ENCODE results near the gene OTOR. TPM values are rescaled to one million over a fixed set of nuclear protein-coding genes. Genes with fewer than 3 reads are reported as not detected.
A peak's percentile ranks its signal among the peaks of the same experiment; 100 is the strongest.

The OTOR gene, protein sequence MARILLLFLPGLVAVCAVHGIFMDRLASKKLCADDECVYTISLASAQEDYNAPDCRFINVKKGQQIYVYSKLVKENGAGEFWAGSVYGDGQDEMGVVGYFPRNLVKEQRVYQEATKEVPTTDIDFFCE
- total RNA-seq = not detected

DNA sequence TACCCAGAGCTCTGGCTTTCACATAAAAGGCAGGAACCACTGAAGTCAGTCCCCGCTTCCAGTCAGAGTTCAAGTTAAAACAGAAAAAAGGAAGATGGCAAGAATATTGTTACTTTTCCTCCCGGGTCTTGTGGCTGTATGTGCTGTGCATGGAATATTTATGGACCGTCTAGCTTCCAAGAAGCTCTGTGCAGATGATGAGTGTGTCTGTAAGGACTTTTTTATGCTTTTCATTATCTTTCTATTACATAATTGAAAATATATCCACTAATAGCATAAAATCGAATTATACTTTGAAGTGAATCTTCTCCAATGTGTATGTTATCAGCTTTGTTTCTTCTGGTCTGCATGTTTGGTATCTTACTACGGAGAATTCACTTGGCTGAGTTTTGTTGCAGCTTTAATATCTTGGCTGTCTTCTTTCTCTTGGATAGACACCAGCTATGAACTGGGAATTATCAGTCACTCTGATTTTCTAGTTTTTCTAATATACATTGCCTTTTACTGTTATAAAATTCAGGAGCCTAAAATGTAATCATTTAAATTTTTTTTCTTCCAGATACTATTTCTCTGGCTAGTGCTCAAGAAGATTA is at the start of gene OTOR:
TSS of gene OTOR (plus strand) at position 51 of the 593 bp plus-strand sequence. CDS start at position 95, 44 bp downstream.
- Mint-ChIP-seq H3K9me3 (no peaks in the 10 kb centered on the region), H3K36me3 (no peaks in the 10 kb centered on the region), H3K27ac (no peak within 1 kb of the TSS)
- DNase-seq (ENCODE audit: low spot score in 2 of 2) (no peak), ATAC-seq (no peak)

DNA sequence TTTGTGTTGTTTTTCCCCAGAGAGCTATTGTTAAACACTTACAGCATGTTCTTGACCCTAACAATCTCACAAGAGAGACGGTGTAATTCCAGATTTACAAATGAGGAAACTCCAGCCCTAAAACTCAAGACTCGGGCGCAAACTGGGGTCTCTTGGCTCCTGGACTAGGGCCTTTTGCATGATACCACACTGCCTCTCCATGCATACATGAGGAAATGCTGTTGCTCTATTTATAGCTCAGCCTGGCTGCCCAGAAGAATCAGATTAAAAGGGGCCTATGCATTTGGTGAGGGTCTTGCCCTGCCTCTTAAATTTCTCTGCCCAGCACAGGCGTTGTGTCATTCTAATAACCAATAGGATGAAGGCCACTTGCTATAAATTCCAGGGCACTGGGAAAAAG is 48.9 kb upstream of the OTOR start:
- ATAC-seq (no peak), DNase-seq (ENCODE audit: low spot score in 2 of 2) (no peak)
- H3K27ac Mint-ChIP-seq = no peak overlapping the region
- no peaks in the 10 kb centered on the region for H3K9me3 Mint-ChIP-seq
- no peaks in the 10 kb centered on the region for H3K36me3 Mint-ChIP-seq

DNA sequence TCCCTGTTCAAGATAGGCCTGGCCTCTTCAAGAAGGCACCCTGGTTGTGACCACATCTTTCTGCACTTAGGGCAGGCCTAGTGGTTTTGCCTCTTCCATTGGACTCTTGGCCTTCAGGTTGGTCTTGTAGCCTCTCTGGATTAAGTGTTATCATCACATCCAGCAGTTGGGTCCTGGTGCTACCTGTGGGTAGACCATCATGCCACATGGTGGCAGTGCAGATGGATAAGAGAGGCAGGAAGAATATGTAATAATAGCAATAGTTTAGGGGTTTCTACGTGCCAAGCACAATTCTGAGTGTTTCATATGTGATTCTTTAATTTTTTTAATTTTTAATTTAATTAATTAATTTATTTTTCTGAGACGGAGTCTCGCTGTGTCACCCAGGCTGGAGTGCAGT is 46.9 kb upstream of the OTOR start:
- Mint-ChIP-seq H3K9me3 (peaks cover 0 to 9% of the 10 kb centered on the region in 2 donors), H3K27ac (no peak overlapping the region), H3K36me3 (peaks cover 6 to 7% of the 10 kb centered on the region in 2 donors)
- no peak for ATAC-seq
- DNase-seq (ENCODE audit: low spot score in 2 of 2) = no peak

DNA sequence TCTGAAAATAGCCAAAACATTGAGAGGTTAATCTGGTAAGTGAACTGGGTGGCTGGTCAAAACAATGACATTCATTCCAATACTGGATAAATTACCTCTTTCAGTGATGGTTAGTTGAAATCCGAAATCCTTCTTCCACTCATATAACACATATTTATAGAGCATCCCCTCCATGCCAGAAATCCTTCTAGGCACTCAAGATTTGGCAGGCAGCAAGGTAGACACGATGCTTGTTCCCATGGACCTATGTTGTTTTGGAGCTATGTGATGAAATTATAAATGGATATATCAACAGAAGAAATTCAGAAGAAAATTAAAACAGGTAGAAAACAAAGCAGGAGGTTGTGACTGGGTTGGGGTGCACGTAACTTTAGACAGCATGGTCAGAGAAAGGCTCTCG is 44.6 kb upstream of the OTOR start:
- Mint-ChIP-seq H3K36me3 (peaks cover 7 to 14% of the 10 kb centered on the region in 2 donors), H3K9me3 (peaks cover 0 to 17% of the 10 kb centered on the region in 2 donors), H3K27ac (no peak overlapping the region)
- ATAC-seq = no peak
- DNase-seq (ENCODE audit: low spot score in 2 of 2) = no peak

DNA sequence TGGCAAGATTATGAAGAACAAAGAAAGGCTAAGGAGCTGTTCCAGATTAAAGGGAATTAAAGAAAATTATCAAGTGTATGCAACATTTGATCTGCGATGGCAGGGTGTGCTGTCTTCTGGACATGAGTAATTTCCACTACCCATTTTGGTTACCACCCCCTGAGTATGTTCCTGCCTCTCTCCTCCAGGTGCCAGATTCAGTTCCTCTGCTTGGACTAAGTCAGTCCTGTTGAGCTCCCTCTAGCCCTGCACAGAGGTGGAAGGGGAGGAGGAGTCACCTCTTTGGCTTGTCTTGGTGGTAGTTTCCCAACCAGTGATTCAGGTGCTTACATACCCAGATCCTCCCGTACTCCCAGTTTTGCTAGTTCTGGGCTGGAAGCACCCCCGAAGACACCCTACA is 40.5 kb upstream of the OTOR start:
- ATAC-seq = peak; percentile 32 to 50
- H3K36me3 Mint-ChIP-seq = peaks cover 7 to 14% of the 10 kb centered on the region in 2 donors
- no peak overlapping the region for H3K27ac Mint-ChIP-seq
- no peak for DNase-seq (ENCODE audit: low spot score in 2 of 2)
- H3K9me3 Mint-ChIP-seq = peaks cover 0 to 17% of the 10 kb centered on the region in 2 donors

DNA sequence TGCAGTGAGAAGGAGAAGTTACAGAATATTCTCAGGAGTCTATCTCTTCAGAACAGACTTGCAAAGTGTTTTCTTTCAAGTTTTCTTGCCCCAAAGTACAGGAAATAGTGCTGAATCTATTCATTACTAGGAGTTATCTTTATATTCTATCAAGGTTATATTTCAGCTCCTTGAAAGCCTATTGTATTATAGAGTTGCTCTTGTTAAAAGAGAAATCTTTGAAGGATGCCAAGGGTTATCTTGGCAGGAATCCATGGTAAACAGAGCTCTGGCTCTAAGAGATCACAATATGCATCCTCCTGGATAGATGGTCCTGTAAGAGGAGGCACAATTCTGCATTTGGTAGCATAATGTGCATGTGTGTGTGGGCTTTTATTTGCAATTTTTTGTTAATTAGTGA is 39.6 kb upstream of the OTOR start:
- H3K36me3 Mint-ChIP-seq = peaks cover 7 to 14% of the 10 kb centered on the region in 2 donors
- no peak for ATAC-seq

DNA sequence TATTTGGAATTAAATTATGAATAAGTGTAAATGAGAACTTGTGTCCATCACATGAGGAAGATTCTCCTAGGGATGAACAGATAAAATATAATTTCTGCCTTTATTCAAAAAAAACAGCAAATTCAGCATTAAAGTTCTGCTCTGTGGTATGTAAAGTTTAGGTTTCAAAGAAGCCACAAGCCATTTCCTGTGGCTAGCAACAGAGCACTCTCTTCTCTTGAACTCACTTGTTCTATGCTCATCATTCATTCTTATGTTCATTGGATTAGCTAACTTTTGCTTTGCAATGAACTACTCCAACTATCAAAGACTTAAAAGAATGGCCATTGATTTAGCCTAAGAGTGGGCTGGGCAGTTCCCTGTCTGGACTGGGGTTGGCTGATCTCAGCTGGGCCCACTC is 39.1 kb upstream of the OTOR start:
- peak; percentile 75 to 81 for ATAC-seq
- H3K9me3 Mint-ChIP-seq = peaks cover 0 to 17% of the 10 kb centered on the region in 2 donors
- DNase-seq (ENCODE audit: low spot score in 2 of 2) = no peak
- no peak overlapping the region for H3K27ac Mint-ChIP-seq
- peaks cover 7 to 14% of the 10 kb centered on the region in 2 donors for H3K36me3 Mint-ChIP-seq

More for the DNA sequence above, 39.6 kb upstream of the OTOR start:
- H3K27ac Mint-ChIP-seq = no peak overlapping the region
- peaks cover 0 to 17% of the 10 kb centered on the region in 2 donors for H3K9me3 Mint-ChIP-seq
- DNase-seq (ENCODE audit: low spot score in 2 of 2) = no peak

DNA sequence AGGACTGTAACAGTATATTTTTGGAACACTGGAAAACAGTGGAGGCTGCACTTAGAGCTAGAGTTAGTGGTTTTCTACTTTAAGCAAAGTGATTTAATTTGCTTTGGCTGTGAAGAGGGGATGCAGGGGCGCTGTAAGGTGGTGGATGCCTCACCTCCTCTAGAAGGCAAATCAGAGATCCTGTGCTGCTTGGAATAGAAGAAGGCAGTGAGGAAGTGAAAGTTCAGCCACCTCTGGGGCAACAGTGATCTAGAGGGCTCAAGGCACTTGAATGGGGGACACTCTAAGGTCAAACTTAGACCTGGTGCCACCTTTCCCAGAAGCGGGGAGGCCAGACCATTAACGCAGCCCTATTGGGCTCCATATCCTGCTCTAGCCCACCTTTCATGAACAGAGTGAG is 37.4 kb upstream of the OTOR start:
- DNase-seq (ENCODE audit: low spot score in 2 of 2) (no peak), ATAC-seq (no peak)
- Mint-ChIP-seq H3K27ac (no peak overlapping the region), H3K36me3 (peaks cover 0 to 8% of the 10 kb centered on the region in 2 donors), H3K9me3 (peaks cover 0 to 9% of the 10 kb centered on the region in 2 donors)

DNA sequence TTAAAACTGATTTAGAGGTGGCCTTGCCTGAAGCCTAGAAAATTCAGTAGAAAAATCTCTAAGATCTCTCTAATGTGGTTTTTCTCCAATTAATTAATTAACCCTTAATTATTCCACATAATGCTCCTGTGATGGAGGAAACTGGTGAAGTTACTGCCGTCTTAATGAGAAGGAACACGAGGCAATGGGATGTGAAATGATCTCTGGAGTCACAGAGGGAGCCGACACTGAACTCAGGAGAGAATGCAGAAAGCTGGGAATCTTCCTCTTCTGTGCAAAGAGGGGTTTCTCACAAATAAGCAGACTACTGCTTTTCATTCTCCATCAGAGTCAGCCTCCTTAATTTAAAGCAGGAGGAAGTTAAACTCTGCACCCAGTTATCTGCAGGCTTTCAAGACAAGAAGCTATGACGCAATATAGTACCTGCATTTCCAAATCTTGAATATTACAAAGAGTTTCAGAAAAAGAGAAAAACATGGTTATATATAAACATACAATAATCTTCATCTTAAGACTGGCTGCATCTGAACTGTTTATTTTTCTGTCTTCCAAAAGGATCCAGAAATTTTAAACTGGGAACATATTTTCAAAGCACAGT is 36.4 kb upstream of the OTOR start:
- DNase-seq (ENCODE audit: low spot score in 2 of 2) = no peak
- ATAC-seq = no peak
- Mint-ChIP-seq H3K27ac (no peak overlapping the region), H3K36me3 (peaks cover 0 to 4% of the 10 kb centered on the region in 2 donors), H3K9me3 (peaks cover 0 to 4% of the 10 kb centered on the region in 2 donors)

DNA sequence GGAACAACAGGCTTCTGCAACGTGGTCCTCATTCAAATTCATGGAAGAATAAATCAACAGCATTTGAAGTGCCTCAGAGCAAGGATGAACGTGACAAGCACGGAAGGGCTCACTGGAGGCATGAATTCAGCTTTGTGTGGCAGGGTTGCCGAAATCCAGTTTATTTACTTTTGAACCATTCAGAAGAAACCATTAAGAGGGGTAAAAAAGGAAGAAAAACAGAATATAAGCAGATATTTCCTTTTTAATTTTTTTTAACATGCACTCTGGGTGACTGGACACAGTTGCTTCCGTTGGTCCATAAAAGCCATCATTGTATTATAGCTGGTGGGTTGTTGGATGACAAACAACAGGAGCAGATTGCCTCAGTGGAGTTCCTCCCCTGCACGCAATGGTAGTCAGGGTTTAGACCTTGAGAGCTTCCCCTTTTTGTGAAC is 35.6 kb upstream of the OTOR start:
- no peaks in the 10 kb centered on the region for H3K36me3 Mint-ChIP-seq
- H3K27ac Mint-ChIP-seq = no peak overlapping the region
- ATAC-seq (no peak), DNase-seq (ENCODE audit: low spot score in 2 of 2) (no peak)
- H3K9me3 Mint-ChIP-seq = no peaks in the 10 kb centered on the region

DNA sequence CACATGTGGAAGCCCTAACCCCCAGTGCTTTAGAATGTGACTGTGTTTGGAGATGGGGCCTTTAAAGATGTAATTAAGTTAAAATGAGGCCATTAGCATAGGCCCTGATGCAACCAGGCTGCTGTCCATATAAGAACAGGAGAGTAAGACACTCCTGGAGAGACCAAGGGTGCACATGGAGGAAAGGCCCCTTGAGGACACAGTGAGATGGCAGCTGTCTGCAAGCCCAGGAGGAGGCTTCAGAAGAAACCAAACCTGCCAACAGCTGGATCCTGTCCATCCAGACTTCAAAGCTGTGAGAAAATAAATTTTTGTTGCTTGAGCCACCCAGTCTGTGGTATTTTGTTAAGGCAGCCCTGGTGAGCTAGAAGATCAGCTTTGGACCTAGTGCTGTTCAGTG is 35.1 kb upstream of the OTOR start:
- Mint-ChIP-seq H3K9me3 (no peaks in the 10 kb centered on the region), H3K27ac (no peak overlapping the region), H3K36me3 (no peaks in the 10 kb centered on the region)
- ATAC-seq (no peak), DNase-seq (ENCODE audit: low spot score in 2 of 2) (no peak)

DNA sequence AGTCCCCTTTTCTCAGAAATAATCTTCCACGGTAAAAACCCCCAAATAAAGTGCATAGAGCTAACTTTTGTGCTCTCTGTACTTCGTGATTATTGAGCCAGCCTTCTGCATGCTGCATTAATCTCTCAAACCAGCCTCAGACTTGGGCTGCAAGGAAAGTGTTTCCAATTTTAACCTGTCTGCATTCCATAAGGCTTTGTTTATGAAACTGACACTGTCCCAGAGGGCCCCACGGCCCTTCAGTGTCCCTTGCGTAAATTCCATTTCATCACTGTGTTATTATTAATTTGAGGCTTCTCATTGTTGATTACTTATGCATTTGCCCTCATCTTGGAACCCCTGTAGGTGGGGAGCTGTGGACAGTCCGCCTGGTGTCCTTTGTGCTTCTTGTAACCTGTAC is 33.9 kb upstream of the OTOR start:
- Mint-ChIP-seq H3K9me3 (no peaks in the 10 kb centered on the region), H3K36me3 (no peaks in the 10 kb centered on the region), H3K27ac (no peak overlapping the region)
- ATAC-seq = no peak
- DNase-seq (ENCODE audit: low spot score in 2 of 2) = no peak

DNA sequence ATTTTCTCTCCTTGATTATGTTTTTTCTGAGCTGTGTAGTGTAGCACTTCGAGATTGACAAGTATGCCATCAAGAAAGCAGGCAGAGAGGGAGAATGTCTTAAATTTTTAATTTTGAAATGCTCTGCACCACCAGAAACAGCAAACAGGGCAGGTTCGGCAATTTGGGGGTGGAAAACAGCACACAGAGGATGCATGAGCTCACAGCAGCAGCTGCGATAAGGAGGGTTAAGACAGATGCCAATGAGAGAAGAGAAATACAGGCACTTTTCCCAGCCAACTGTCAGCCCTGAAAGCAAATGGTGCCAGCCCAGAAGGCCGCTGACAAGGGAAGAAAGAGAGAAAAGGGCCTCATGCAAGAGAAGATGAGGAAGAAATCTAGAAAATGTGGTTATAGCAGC is 33.4 kb upstream of the OTOR start:
- ATAC-seq (no peak), DNase-seq (ENCODE audit: low spot score in 2 of 2) (no peak)
- no peak overlapping the region for H3K27ac Mint-ChIP-seq
- no peaks in the 10 kb centered on the region for H3K36me3 Mint-ChIP-seq
- H3K9me3 Mint-ChIP-seq = no peaks in the 10 kb centered on the region

DNA sequence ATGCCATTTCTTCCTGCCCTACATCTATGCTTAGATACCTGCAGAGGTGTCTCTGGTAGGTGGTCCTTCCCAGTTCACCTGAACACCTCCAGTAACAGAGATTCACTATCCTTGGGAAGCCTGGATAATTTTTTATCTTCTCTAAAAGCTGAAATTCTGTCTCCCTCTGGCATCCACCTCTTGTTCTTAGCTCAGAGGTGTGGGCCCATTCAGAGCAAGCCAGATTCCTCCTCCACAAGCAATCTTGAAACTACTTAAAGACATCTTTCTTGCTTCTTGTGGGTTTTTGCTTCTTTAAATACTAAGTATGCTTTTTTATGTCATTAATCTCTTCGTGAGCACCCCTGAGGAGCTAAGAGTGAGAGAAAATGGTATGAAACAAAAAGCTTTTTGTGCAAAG is 28.7 kb upstream of the OTOR start:
- ATAC-seq (no peak), DNase-seq (ENCODE audit: low spot score in 2 of 2) (no peak)
- Mint-ChIP-seq H3K27ac (no peak overlapping the region), H3K9me3 (no peaks in the 10 kb centered on the region), H3K36me3 (no peaks in the 10 kb centered on the region)

DNA sequence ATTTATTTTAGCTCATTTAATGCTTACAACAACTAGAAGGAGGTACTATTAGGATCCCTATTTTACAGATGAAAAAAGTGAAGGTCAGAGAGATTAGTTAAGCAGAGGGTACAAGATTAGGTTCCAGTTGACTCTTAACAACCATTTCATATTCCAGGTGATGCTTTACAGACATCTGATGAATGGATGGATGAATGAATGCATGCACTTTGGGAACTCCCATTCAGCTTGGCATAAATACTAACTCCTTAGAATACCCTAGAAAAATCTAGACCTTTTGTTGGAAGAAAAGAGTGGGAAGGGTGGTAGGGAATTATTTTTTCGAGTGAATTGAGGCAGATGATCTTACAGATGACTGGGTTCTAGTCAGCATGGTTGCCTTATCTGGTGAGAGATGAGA is 19.1 kb upstream of the OTOR start:
- H3K27ac Mint-ChIP-seq = peak overlapping the region; percentile 98 to 100
- DNase-seq (ENCODE audit: low spot score in 2 of 2) (no peak), ATAC-seq (no peak)
- H3K9me3 Mint-ChIP-seq = peaks cover 7 to 8% of the 10 kb centered on the region in 2 donors
- H3K36me3 Mint-ChIP-seq = peaks cover 34 to 36% of the 10 kb centered on the region in 2 donors

DNA sequence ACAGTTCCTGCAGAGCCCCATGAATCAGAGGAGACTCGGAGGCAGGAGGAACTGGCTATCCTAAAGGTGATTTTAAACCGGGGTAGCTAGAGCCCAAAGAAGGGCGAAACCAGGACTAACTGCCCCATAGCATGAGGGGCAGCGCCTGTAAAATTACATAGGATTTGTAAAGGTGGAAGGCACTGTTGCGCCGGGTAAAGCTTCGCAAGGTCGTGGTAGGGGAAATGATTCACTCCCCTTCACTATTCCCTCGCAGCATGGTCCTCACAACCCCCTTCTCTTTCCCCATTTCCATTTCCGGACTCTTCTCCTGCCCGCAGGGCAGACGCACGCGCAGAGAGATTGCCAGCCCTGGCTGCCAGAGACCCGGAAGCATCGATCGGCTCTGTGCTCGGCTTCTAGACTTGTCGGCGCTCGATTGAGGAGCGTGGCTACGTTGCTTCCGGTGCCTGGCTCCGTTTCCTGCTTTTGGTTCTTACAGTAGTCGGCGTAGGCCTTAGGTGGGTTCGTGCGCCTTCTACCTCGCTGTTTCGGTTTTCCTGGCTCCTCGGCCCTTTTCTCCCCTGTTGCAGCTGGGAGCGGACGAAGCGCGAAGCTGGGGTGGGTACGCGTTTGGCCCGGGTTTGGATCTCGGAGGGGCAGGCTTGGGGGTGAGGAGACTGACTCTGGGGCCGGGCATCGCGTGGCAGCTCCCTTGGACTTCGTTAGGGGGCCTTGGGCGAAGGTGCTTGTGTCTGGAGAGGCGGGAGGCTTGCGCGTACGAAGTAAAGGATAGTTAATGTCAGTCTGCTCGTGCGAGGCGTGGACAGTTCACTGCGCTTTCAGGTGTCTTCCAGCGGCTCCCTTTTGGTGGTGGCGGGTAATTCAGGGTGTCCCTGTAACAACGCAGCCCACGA is 18.3 kb upstream of the OTOR start, which contains the start of gene SNRPB2:
TSS of gene SNRPB2 (plus strand) at position 462 of the 896 bp plus-strand sequence. CDS start 1,677 bp downstream, outside the sequence.
- Mint-ChIP-seq H3K36me3 (peaks cover 36 to 38% of the 10 kb centered on the region in 2 donors), H3K9me3 (peaks cover 7 to 8% of the 10 kb centered on the region in 2 donors), H3K27ac (peak within 1 kb of the TSS; percentile 98 to 100)
- ATAC-seq (peak; percentile 95 to 96), DNase-seq (ENCODE audit: low spot score in 2 of 2) (peak; percentile 79 to 91)

All from activated naive CD4-positive, alpha-beta T cell treated with anti-CD3 and anti-CD28 coated beads, Interleukin-2, amount 50 U/mL, for 72 hours (primary cell).